ENCODE data around the gene ECSCR. TPM values are rescaled to one million over a fixed set of nuclear protein-coding genes. Genes with fewer than 3 reads are reported as not detected.
"Not testable (repeated sequence)": the region's sequence is repeated elsewhere in the genome, so short reads cannot be mapped to it uniquely, and the experiment has no call there.

The ECSCR gene
- polyA plus RNA-seq, 2 donors = 3.1 to 11.4 TPM

DNA sequence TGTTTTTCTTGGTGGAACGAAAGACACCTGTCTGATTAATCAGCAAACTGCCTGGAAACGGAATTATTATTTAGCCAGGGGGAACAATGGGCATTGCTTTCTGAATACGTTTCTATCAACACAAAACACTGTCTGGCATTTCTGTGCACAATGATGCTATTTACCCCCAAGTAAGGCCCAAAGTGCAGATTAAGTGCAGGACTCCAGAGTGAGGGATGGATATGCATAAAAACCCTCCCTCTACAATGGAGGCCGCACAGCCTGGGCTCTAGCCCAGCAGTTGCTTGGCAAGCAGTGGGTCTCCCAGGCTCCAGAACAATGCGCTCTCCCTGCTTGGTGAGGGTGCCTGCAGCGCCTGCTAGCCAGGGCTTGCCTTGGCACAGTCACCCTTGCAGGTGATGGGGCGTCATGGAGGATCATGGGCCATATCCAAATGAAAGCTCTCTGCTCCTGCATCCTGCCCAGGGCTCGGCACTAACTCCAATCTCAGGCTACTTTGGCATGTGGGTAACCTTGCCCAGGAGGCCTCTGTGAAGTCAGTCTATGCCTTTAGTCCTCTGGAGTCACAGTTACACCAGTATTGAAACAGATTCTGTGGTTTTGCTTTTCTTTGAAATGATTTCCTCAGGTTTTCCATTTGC lies 47.2 kb downstream of the ECSCR start:
- H3K27ac ChIP-seq (ENCODE audit: low read depth in 2 of 2, low read length in 1 of 2) = peak overlapping the region; percentile 65 to 79
- no peaks in the 10 kb centered on the region for H3K27me3 ChIP-seq (ENCODE audit: control insufficient read depth in 1 of 2, insufficient read depth in 2 of 2, low read length in 2 of 2)
- no peaks in the 10 kb centered on the region for H3K9me3 ChIP-seq (ENCODE audit: control insufficient read depth in 2 of 2, insufficient read depth in 1 of 2, low read depth in 1 of 2, low read length in 1 of 2)
- H3K4me3 ChIP-seq (ENCODE audit: low read depth in 1 of 2, low read length in 2 of 2) = no peak overlapping the region
- peaks cover 0 to 4% of the 10 kb centered on the region in 2 donors for H3K36me3 ChIP-seq (ENCODE audit: control insufficient read depth in 2 of 2, insufficient read depth in 2 of 2, low read length in 1 of 2)
- WGBS, 2 donors = 31 to 43% methylated on average over 8 of the region's 8 CpGs
- peaks cover 6 to 16% of the 10 kb centered on the region in 2 donors for H3K4me1 ChIP-seq (ENCODE audit: control insufficient read depth in 2 of 2, insufficient read depth in 2 of 2, low read length in 1 of 2)

DNA sequence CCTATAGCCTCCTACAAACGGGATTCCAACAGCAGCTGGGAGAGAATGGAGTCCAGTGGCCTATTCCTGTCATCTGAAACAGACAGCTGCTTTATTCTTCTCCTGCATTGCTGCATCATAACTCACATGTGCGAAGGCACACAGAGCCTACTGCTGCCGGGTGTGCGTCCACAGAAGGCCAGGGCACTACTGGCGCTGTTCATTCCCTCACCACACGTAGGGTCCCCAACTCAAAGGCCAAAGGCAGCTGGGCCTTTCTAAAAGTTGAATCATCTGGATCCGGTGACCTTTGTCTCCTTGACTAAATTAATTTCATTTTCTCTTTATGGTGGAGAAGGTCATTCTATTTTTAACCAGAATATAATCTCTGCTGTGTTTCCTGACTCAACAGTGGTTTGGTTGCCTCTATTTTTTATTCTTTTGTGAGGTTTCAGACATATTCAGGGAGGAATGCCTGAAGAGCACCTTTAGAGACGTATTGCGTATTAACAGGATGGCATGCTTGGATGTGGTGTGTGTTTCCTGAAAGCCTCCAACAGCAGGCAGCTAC lies 47.9 kb downstream of the ECSCR start:
- Histone ChIP-seq H3K4me3 (ENCODE audit: low read depth in 1 of 2, low read length in 2 of 2) (no peak overlapping the region), H3K4me1 (ENCODE audit: control insufficient read depth in 2 of 2, insufficient read depth in 2 of 2, low read length in 1 of 2) (peaks cover 6 to 16% of the 10 kb centered on the region in 2 donors), H3K36me3 (ENCODE audit: control insufficient read depth in 2 of 2, insufficient read depth in 2 of 2, low read length in 1 of 2) (peaks cover 0 to 4% of the 10 kb centered on the region in 2 donors), H3K9me3 (ENCODE audit: control insufficient read depth in 2 of 2, insufficient read depth in 1 of 2, low read depth in 1 of 2, low read length in 1 of 2) (no peaks in the 10 kb centered on the region), H3K27me3 (ENCODE audit: control insufficient read depth in 1 of 2, insufficient read depth in 2 of 2, low read length in 2 of 2) (no peaks in the 10 kb centered on the region), H3K27ac (ENCODE audit: low read depth in 2 of 2, low read length in 1 of 2) (peak overlapping the region; percentile 46 to 82)
- WGBS, 2 donors = 38 to 48% methylated on average over 9 of the region's 9 CpGs

DNA sequence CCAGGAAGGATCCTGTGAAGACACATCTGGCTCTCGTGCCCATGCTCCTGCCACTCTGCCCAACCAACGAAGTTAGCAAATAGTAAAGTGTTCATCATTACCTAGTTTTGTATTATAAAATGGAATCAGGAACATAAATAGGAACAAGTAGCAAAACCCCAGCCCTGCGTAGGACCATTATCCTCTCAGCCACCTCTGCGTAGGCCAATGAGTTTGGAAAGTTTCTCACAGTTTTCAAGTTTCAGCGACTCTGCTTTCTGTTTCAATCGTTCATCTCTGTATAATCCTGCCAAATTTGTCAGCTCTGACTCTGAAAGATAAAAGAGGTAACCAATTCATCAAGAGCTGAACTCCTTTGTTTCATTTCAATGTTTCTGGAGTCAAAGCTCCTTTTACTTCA lies 48.6 kb downstream of the ECSCR start:
- Histone ChIP-seq H3K36me3 (ENCODE audit: control insufficient read depth in 2 of 2, insufficient read depth in 2 of 2, low read length in 1 of 2) (peaks cover 0 to 4% of the 10 kb centered on the region in 2 donors), H3K27ac (ENCODE audit: low read depth in 2 of 2, low read length in 1 of 2) (peak overlapping the region in 1 of 2 donors; percentile 40), H3K9me3 (ENCODE audit: control insufficient read depth in 2 of 2, insufficient read depth in 1 of 2, low read depth in 1 of 2, low read length in 1 of 2) (no peaks in the 10 kb centered on the region), H3K4me3 (ENCODE audit: low read depth in 1 of 2, low read length in 2 of 2) (no peak overlapping the region), H3K27me3 (ENCODE audit: control insufficient read depth in 1 of 2, insufficient read depth in 2 of 2, low read length in 2 of 2) (no peaks in the 10 kb centered on the region), H3K4me1 (ENCODE audit: control insufficient read depth in 2 of 2, insufficient read depth in 2 of 2, low read length in 1 of 2) (peaks cover 6 to 16% of the 10 kb centered on the region in 2 donors)
- 43 to 53% methylated on average over 6 of the region's 6 CpGs for WGBS, 2 donors

- WGBS, 2 donors = 97 to 98% methylated on average over 6 of the region's 6 CpGs
- Histone ChIP-seq H3K9me3 (ENCODE audit: control insufficient read depth in 2 of 2, insufficient read depth in 1 of 2, low read depth in 1 of 2, low read length in 1 of 2) (no peaks in the 10 kb centered on the region), H3K27ac (ENCODE audit: low read depth in 2 of 2, low read length in 1 of 2) (no peak overlapping the region), H3K27me3 (ENCODE audit: control insufficient read depth in 1 of 2, insufficient read depth in 2 of 2, low read length in 2 of 2) (no peaks in the 10 kb centered on the region), H3K4me3 (ENCODE audit: low read depth in 1 of 2, low read length in 2 of 2) (no peak overlapping the region), H3K36me3 (ENCODE audit: control insufficient read depth in 2 of 2, insufficient read depth in 2 of 2, low read length in 1 of 2) (peaks cover 0 to 4% of the 10 kb centered on the region in 2 donors), H3K4me1 (ENCODE audit: control insufficient read depth in 2 of 2, insufficient read depth in 2 of 2, low read length in 1 of 2) (peaks cover 6 to 16% of the 10 kb centered on the region in 2 donors)
Observed at GRCh38 chr5:139413153-139413552, 49.4 kb downstream of the ECSCR start.

GRCh38 chr5:139410993-139411828 lies 51.3 kb downstream of the ECSCR start:
- H3K27me3 ChIP-seq (ENCODE audit: control insufficient read depth in 1 of 2, insufficient read depth in 2 of 2, low read length in 2 of 2) = no peaks in the 10 kb centered on the region
- peaks cover 2 to 16% of the 10 kb centered on the region in 2 donors for H3K4me1 ChIP-seq (ENCODE audit: control insufficient read depth in 2 of 2, insufficient read depth in 2 of 2, low read length in 1 of 2)
- H3K4me3 ChIP-seq (ENCODE audit: low read depth in 1 of 2, low read length in 2 of 2) = no peak overlapping the region
- no peaks in the 10 kb centered on the region for H3K9me3 ChIP-seq (ENCODE audit: control insufficient read depth in 2 of 2, insufficient read depth in 1 of 2, low read depth in 1 of 2, low read length in 1 of 2)
- peaks cover 0 to 4% of the 10 kb centered on the region in 2 donors for H3K36me3 ChIP-seq (ENCODE audit: control insufficient read depth in 2 of 2, insufficient read depth in 2 of 2, low read length in 1 of 2)
- H3K27ac ChIP-seq (ENCODE audit: low read depth in 2 of 2, low read length in 1 of 2) = no peak overlapping the region
- 87 to 88% methylated on average over 17 of the region's 17 CpGs for WGBS, 2 donors

DNA sequence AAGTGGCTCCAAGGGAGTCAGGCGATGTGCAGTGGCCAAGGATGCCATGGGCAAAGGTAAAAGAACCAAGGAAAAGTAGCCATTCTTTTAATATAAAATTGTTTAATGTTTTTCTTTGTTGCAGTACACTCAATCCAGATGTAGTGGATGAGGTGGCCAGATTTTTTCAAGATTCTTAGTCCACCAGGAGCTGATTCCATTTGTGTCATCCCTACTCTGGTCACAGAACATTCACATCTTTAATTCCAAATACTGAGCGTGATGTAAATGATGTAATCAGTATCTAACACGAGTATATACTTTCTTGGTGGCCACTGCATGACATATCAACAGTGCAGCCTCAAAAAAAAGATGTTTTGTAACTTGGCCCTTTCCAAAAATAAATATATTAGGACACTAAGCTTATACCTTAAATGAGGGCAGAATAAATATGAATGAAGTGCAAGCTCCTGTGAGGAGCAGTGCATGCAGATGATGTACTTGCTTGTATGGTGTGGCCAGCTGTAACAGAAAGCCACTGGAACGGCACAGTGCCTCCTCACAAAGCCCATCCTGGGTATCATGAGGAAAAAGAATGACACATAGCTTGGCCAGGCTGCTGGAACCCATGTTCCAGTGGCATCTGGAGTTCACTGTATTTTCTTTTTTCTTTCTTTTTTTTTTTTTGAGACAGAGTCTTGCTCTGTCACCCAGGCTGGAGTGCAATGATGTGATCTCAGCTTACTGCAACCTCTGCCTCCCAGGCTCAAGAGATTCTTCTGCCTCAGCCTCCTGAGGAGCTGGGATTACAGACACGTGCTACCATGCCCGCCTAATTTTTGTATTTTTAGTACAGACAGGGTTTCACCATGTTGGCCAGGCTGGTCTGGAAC lies 52.2 kb downstream of the ECSCR start:
- Histone ChIP-seq H3K4me1 (ENCODE audit: control insufficient read depth in 2 of 2, insufficient read depth in 2 of 2, low read length in 1 of 2) (peaks cover 2 to 12% of the 10 kb centered on the region in 2 donors), H3K27me3 (ENCODE audit: control insufficient read depth in 1 of 2, insufficient read depth in 2 of 2, low read length in 2 of 2) (no peaks in the 10 kb centered on the region), H3K36me3 (ENCODE audit: control insufficient read depth in 2 of 2, insufficient read depth in 2 of 2, low read length in 1 of 2) (peaks cover 0 to 4% of the 10 kb centered on the region in 2 donors), H3K9me3 (ENCODE audit: control insufficient read depth in 2 of 2, insufficient read depth in 1 of 2, low read depth in 1 of 2, low read length in 1 of 2) (no peaks in the 10 kb centered on the region), H3K4me3 (ENCODE audit: low read depth in 1 of 2, low read length in 2 of 2) (no peak overlapping the region), H3K27ac (ENCODE audit: low read depth in 2 of 2, low read length in 1 of 2) (no peak overlapping the region)
- WGBS, 2 donors = 77% methylated on average over 6 of the region's 6 CpGs

- H3K9me3 ChIP-seq (ENCODE audit: control insufficient read depth in 2 of 2, insufficient read depth in 1 of 2, low read depth in 1 of 2, low read length in 1 of 2); H3K36me3 ChIP-seq (ENCODE audit: control insufficient read depth in 2 of 2, insufficient read depth in 2 of 2, low read length in 1 of 2); H3K4me1 ChIP-seq (ENCODE audit: control insufficient read depth in 2 of 2, insufficient read depth in 2 of 2, low read length in 1 of 2); H3K27me3 ChIP-seq (ENCODE audit: control insufficient read depth in 1 of 2, insufficient read depth in 2 of 2, low read length in 2 of 2); H3K4me3 ChIP-seq (ENCODE audit: low read depth in 1 of 2, low read length in 2 of 2); H3K27ac ChIP-seq (ENCODE audit: low read depth in 2 of 2, low read length in 1 of 2): not testable (repeated sequence)
- WGBS, 2 donors = 89 to 93% methylated on average over 5 of the region's 5 CpGs
Observed at GRCh38 chr5:139409116-139409515, 53.4 kb downstream of the ECSCR start.

- Histone ChIP-seq H3K36me3 (ENCODE audit: control insufficient read depth in 2 of 2, insufficient read depth in 2 of 2, low read length in 1 of 2) (peaks cover 0 to 4% of the 10 kb centered on the region in 2 donors), H3K4me3 (ENCODE audit: low read depth in 1 of 2, low read length in 2 of 2) (no peak overlapping the region), H3K27ac (ENCODE audit: low read depth in 2 of 2, low read length in 1 of 2) (no peak overlapping the region), H3K9me3 (ENCODE audit: control insufficient read depth in 2 of 2, insufficient read depth in 1 of 2, low read depth in 1 of 2, low read length in 1 of 2) (no peaks in the 10 kb centered on the region), H3K27me3 (ENCODE audit: control insufficient read depth in 1 of 2, insufficient read depth in 2 of 2, low read length in 2 of 2) (no peaks in the 10 kb centered on the region), H3K4me1 (ENCODE audit: control insufficient read depth in 2 of 2, insufficient read depth in 2 of 2, low read length in 1 of 2) (peaks cover 0 to 6% of the 10 kb centered on the region in 2 donors)
- WGBS, 2 donors = 91 to 92% methylated on average over 7 of the region's 7 CpGs
Observed at GRCh38 chr5:139408191-139408590, 54.4 kb downstream of the ECSCR start.

GRCh38 chr5:139407517-139407916 lies 55.0 kb downstream of the ECSCR start:
- Histone ChIP-seq H3K36me3 (ENCODE audit: control insufficient read depth in 2 of 2, insufficient read depth in 2 of 2, low read length in 1 of 2) (peaks cover 0 to 4% of the 10 kb centered on the region in 2 donors), H3K4me3 (ENCODE audit: low read depth in 1 of 2, low read length in 2 of 2) (no peak overlapping the region), H3K9me3 (ENCODE audit: control insufficient read depth in 2 of 2, insufficient read depth in 1 of 2, low read depth in 1 of 2, low read length in 1 of 2) (no peaks in the 10 kb centered on the region), H3K27ac (ENCODE audit: low read depth in 2 of 2, low read length in 1 of 2) (peak overlapping the region; percentile 30 to 62), H3K4me1 (ENCODE audit: control insufficient read depth in 2 of 2, insufficient read depth in 2 of 2, low read length in 1 of 2) (peaks cover 0 to 6% of the 10 kb centered on the region in 2 donors), H3K27me3 (ENCODE audit: control insufficient read depth in 1 of 2, insufficient read depth in 2 of 2, low read length in 2 of 2) (no peaks in the 10 kb centered on the region)
